ENCODE results near the gene VGLL2.

DNA sequence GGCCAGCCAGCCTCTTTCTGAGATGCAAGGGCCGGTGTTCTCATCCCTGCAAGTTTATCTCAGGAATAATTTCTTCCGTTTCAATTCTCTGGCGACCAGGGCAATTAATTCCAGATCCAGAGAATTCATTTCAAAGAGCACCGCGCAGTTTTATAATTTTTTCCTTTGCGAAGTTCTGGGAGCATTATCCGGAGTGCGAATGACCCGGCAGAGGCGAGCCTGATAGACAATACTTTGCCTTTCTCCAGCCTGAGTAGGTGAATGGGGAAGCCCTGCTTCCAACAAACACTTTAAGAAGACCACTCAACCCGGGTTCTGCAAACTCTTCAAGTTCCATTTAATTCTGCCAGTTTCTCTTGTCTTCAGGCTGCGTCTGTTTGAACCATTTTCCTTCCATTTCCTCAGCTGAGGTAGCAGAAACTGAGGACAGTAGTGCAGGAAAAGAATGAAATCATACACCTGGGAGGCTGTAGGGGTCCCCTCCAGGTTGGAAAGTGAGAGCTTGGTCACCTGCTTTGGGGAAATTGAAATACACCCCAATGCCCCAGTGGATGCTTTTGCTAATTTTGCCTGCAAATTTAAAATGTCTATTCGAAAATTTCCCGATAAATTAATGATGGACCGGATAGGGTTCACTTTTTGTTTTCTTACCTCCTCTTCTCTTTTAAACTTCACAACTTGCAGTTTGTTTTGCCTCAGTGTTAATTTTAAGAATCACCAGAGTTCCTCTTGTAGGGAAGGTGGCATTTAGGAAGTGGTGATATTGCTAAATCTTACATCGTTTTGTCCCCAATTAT is 1.1 kb downstream of the VGLL2 start:
- TF ChIP-seq SUZ12 (IDR thresholded peaks at IDR 0.05; ENCODE audit: extremely low read depth, insufficient read depth, insufficient read length) (peak; percentile 4), YY1 (IDR thresholded peaks at IDR 0.05; ENCODE audit: insufficient read depth, insufficient read length) (no peak)

Data from NT2/D1 (cell line).